AML-193 (cell line): ENCODE measurements around the gene ZNF112.
A peak's percentile ranks its signal among the peaks of the same experiment; 100 is the strongest.
"Not testable (repeated sequence)": the region's sequence is repeated elsewhere in the genome, so short reads cannot be mapped to it uniquely, and the experiment has no call there.

Experiments used
- DNase-seq, 2 experiments: peaks; one replicate each; lab custom pipeline; 2025; lab: John Stamatoyannopoulos, UW

Gene ZNF112

GRCh38 chr19:44356383-44357111 is at the start of gene ZNF112:
TSS of gene ZNF112 (minus strand) at chr19:44356680. CDS start at chr19:44340539, 16,141 bp downstream.
- DNase-seq = no peak

GRCh38 chr19:44401139-44402115 is 44.9 kb upstream of the ZNF112 start, which contains the start of gene ZNF285:
TSS of gene ZNF285 (minus strand) at chr19:44401608. CDS start at chr19:44397213, 4,395 bp downstream.
- no peak for DNase-seq

- DNase-seq = not testable (repeated sequence)
Observed at GRCh38 chr19:44389268-44389667, 32.8 kb upstream of the ZNF112 start.

- DNase-seq = no peak
Observed at GRCh38 chr19:44374789-44375188, 18.3 kb upstream of the ZNF112 start.

- no peak for DNase-seq
Observed at GRCh38 chr19:44371815-44372480, 15.5 kb upstream of the ZNF112 start.

GRCh38 chr19:44367024-44367423 is 10.5 kb upstream of the ZNF112 start:
- no peak for DNase-seq

GRCh38 chr19:44346556-44346955 is 9.9 kb downstream of the ZNF112 start:
- DNase-seq = no peak

GRCh38 chr19:44345959-44346358 is 10.5 kb downstream of the ZNF112 start:
- no peak for DNase-seq

- DNase-seq = no peak
Observed at GRCh38 chr19:44344255-44344654, 12.2 kb downstream of the ZNF112 start.

- no peak for DNase-seq
Observed at GRCh38 chr19:44341794-44342193, 14.7 kb downstream of the ZNF112 start.

GRCh38 chr19:44334639-44335038 is 21.8 kb downstream of the ZNF112 start:
- DNase-seq = not testable (repeated sequence)

- no peak for DNase-seq
Observed at GRCh38 chr19:44332145-44332544, 24.3 kb downstream of the ZNF112 start.

GRCh38 chr19:44315883-44316282 is 40.6 kb downstream of the ZNF112 start:
- no peak for DNase-seq

GRCh38 chr19:44313231-44313630 is 43.2 kb downstream of the ZNF112 start:
- no peak for DNase-seq

GRCh38 chr19:44308011-44308410 is 48.5 kb downstream of the ZNF112 start:
- DNase-seq = peak in 1 of 2 experiments; percentile 6

- no peak for DNase-seq
Observed at GRCh38 chr19:44306283-44306682, 50.2 kb downstream of the ZNF112 start.

GRCh38 chr19:44305457-44305856 is 51.0 kb downstream of the ZNF112 start:
- DNase-seq = no peak

GRCh38 chr19:44304659-44305193 is 51.8 kb downstream of the ZNF112 start, which contains the start of gene ZNF235:
TSS of gene ZNF235 (minus strand) at chr19:44305025. CDS start at chr19:44303404, 1,621 bp downstream.
- peak; percentile 81 to 86 for DNase-seq

- peak in 1 of 2 experiments; percentile 17 for DNase-seq
Observed at GRCh38 chr19:44303976-44304568, 52.4 kb downstream of the ZNF112 start.

GRCh38 chr19:44303320-44303719 is 53.2 kb downstream of the ZNF112 start:
- DNase-seq = no peak

- DNase-seq = no peak
Observed at GRCh38 chr19:44284968-44285367, 71.5 kb downstream of the ZNF112 start.
